Omental fat pad (tissue), 4 donors: Measurements from ENCODE around the gene SMAD1. TPM values are rescaled to one million over a fixed set of nuclear protein-coding genes. Genes with fewer than 3 reads are reported as not detected.

Source experiments
- ATAC-seq: fragments of 150-250 bp; one replicate; pipeline ENCODE4 v1.9.1; 2016; ENCODE audit warnings: mild to moderate bottlenecking, moderate library complexity; ENCODE audit not compliant: low FRiP score
- DNase-seq: peaks from one replicate; pipeline ENCODE4 v3.0.0-alpha.2; 2019; ENCODE audit warnings: low spot score
- CTCF ChIP-seq, 3 donors: fragments of 450-650 bp; IDR thresholded peaks; one replicate each; pipeline ENCODE4 v1.5.1; 2016 to 2017; ENCODE audit warnings: antibody characterized with exemption in 3 of 3, mild to moderate bottlenecking in 3 of 3, moderate library complexity in 2 of 3
- total RNA-seq, 4 donors: library from RNA; depleted of rRNA; stranded (reverse); fragments of >200 nt; gene quantifications; one replicate each; pipeline ENCODE4 v1.1.0, GENCODE V29; 2016

The SMAD1 gene
- total RNA-seq, 4 donors from 2014 or later, result 13.9 to 59.4 (median 17.3) TPM

- ATAC-seq (no peak), DNase-seq (no peak)
- TF ChIP-seq CTCF (IDR thresholded peaks at IDR 0.05), result no peak
Measured at GRCh38 chr4:145552181-145552822, 70.6 kb downstream of the SMAD1 start.

DNA sequence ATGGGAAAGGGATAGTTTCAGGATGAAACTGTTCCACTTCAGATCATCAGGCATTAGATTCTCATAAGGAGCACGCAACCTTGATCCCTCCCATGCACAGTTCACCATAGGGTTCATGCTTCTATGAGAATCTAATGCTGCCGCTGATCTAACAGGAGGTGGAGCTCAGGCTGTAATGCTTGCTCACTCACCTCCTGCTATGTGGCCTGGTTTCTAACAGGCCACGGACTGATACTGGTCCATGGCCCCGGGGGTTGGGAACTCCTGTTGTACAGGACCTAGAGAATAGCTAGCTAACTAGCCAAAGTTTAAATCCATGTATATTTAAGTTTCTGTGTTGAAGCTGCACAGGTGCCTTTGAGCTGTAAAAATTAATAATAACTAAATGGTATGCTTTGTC is 71.7 kb downstream of the SMAD1 start:
- no peak for DNase-seq
- no peak for TF ChIP-seq CTCF (IDR thresholded peaks at IDR 0.05)
- ATAC-seq, result no peak

GRCh38 chr4:145554691-145555090 is 73.0 kb downstream of the SMAD1 start:
- TF ChIP-seq CTCF (IDR thresholded peaks at IDR 0.05), result no peak
- no peak for DNase-seq
- ATAC-seq, result no peak

GRCh38 chr4:145557720-145558119 is 76.1 kb downstream of the SMAD1 start:
- TF ChIP-seq CTCF (IDR thresholded peaks at IDR 0.05), result peak in 1 of 3 donors; percentile 80
- DNase-seq (no peak), ATAC-seq (peak; percentile 83)

DNA sequence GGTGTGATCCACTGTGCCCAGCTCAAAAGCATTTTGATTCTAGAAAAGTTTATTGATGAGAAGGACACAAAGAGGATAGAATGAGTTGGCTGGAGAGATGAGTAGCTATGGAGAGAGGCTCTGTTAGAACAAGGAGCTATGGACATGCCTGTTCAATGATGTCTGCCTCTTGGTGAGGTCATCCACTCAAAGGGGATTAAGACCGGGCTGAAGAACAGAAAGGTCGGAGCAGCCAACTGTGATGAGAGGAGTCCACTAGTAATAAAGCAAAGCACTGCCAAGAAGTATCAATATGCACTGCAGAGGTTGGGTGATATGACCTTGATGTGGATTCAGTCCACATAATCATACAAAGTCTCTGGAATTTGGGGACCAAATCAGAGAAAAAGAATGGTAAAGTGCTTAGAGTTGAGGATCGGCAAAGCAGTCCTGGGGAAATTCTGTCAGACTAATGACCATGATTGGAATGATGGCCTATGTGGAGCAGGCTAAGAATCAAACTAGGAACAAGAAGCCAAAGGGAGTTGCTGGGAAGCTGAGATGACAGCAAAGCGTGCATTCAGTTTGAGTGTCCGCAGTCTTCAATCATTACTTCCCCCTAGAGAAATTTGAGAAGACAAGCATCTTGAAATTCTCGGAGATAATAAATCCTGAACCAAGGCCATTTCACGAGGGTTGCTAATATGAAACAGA is 81.8 kb downstream of the SMAD1 start:
- DNase-seq, result no peak
- ATAC-seq, result no peak
- TF ChIP-seq CTCF (IDR thresholded peaks at IDR 0.05), result no peak

DNA sequence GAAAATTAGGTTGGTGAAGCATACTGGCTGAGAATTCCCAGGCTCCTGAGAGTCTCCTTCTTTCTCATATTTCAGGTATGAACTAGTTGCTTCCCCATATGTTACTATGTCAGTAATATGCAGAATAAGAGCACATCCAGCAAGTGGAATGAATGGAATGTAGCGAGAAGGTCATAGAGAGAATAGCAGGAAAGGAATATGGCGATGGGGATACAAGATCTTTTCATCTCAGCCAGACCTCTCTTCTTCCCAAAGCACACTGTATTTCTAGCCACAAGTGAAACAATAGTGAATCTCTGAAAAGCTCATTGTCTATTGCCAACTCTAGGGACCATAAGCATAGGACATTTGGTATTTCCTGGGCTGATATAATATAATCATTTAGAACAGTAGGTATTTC is 82.9 kb downstream of the SMAD1 start:
- DNase-seq, result no peak
- ATAC-seq, result no peak
- no peak for TF ChIP-seq CTCF (IDR thresholded peaks at IDR 0.05)

DNA sequence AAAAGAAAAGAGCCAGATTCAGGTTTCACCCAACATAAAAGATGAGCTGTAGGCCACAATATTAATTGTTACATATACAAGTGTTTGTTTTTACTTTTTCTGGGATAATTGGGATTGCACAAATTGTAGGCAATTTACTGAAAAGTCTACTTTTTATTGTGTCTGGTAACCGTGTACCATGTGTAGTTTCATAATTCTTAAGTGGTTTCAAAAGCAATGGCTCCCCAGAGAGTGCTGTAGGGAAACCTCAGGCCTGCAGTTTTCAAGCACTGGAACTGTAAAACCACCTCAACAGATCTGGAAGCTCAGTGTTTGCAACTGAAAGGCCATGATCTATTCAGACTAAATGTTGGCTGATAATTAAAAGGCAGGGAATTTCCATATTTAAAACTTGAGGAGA is 83.7 kb downstream of the SMAD1 start:
- no peak for DNase-seq
- no peak for TF ChIP-seq CTCF (IDR thresholded peaks at IDR 0.05)
- ATAC-seq, result no peak
